Mesodermal cell (in vitro differentiated cells): ENCODE results near the gene TMEM171.

ENCODE experiments used
- H3K27ac ChIP-seq: 2 replicates; pipeline ENCODE4 v1.7.0; 2013; ENCODE audit warnings: mild to moderate bottlenecking, low read depth, low read length, moderate library complexity; ENCODE audit not compliant: severe bottlenecking
- H3K36me3 ChIP-seq: 2 replicates; pipeline ENCODE4 v1.7.1; 2013; ENCODE audit warnings: mild to moderate bottlenecking, low read length, moderate library complexity; ENCODE audit not compliant: control insufficient read depth, insufficient read depth
- H3K4me1 ChIP-seq: one replicate; pipeline ENCODE4 v1.7.1; 2013; ENCODE audit warnings: mild to moderate bottlenecking, low read length; ENCODE audit not compliant: insufficient read depth, control insufficient read depth, poor library complexity, severe bottlenecking
- H3K4me3 ChIP-seq: 2 replicates; pipeline ENCODE4 v1.7.0; 2013; ENCODE audit warnings: low read length, control low read depth, mild to moderate bottlenecking; ENCODE audit not compliant: insufficient read depth, poor library complexity, severe bottlenecking; ENCODE audit errors: extremely low read depth
- H3K9me3 ChIP-seq: 2 replicates; pipeline ENCODE4 v1.7.1; 2013; ENCODE audit warnings: mild to moderate bottlenecking, low read length, moderate library complexity; ENCODE audit not compliant: control insufficient read depth
- WGBS, 2 experiments: methylation state at CpG; one replicate each; pipeline ENCODE4 v1.1.5; 2013; ENCODE audit warnings: missing lambda C conversion rate in 2 of 2; ENCODE audit not compliant: insufficient coverage in 2 of 2; 5-methylcytosine and 5-hydroxymethylcytosine counted together

TMEM171 gene

DNA sequence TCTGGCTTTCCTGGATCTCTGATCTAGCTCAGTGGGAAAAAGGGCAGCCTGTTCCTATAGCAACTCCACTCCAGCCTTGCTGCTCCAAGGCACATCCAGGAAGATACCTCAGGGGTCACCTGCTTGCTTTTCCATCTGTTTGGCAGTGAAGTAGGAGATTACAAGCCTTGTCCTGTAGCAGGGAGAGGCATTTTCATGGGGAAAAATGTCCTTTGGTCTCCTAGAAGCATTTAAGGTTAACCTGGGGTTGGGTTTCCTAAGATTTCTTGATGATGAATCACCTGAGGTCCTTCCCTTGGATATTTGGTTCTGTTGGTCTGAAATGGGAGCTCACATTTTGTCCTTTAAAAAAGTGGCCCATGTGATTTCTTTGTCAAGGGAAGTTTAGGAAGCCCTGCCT lies 51.1 kb downstream of the TMEM171 start:
- Histone ChIP-seq H3K4me1 (no peaks in the 10 kb centered on the region), H3K36me3 (no peaks in the 10 kb centered on the region)

DNA sequence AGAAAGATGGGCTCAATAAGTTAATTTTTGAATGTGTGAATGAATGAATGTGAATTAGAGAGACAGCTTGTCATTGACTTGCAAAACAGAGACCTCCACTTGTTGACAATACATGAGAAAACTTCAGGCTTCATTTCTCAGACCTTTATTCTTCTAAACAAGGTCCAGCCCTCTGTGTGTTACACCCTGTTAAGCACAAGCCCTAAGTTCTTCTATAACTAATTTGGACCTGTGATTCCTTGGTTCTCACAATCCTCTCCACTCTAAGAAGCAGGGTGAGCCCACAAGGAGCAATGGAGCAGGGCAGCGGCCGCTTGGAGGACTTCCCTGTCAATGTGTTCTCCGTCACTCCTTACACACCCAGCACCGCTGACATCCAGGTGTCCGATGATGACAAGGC lies 52.6 kb downstream of the TMEM171 start, which contains the start of gene TMEM174:
TSS of gene TMEM174 (plus strand) at position 243 of the 400 bp plus-strand sequence. CDS start at position 294, 51 bp downstream.
- WGBS, 2 experiments: 94 to 100% methylated on average over 3 of the region's 5 CpGs
- peaks cover 6% of the 10 kb centered on the region for H3K9me3 ChIP-seq
- H3K36me3 ChIP-seq: no peaks in the 10 kb centered on the region

More for the DNA sequence above, 51.1 kb downstream of the TMEM171 start:
- no peak overlapping the region for H3K27ac ChIP-seq
- H3K9me3 ChIP-seq: peaks cover 6% of the 10 kb centered on the region
- H3K4me3 ChIP-seq: no peak overlapping the region

DNA sequence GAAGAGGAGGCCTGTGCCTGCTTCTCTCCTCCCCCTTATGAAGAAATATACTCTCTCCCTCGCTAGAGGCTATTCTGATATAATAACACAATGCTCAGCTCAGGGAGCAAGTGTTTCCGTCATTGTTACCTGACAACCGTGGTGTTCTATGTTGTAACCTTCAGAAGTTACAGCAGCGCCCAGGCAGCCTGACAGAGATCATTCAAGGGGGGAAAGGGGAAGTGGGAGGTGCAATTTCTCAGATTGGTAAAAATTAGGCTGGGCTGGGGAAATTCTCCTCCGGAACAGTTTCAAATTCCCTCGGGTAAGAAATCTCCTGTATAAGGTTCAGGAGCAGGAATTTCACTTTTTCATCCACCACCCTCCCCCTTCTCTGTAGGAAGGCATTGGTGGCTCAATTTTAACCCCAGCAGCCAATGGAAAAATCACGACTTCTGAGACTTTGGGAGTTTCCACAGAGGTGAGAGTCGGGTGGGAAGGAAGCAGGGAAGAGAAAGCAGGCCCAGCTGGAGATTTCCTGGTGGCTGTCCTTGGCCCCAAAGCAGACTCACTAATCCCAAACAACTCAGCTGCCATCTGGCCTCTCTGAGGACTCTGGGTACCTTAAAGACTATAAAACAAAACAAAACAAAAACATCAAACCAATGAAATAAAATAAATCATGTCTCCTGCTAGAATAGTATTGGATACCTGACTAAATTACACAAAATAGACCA lies 53.9 kb downstream of the TMEM171 start:
- 82 to 85% methylated on average over 5 to 6 of the region's 8 CpGs for WGBS, 2 experiments
- Histone ChIP-seq H3K4me3 (no peak overlapping the region), H3K9me3 (peaks cover 6% of the 10 kb centered on the region), H3K4me1 (no peaks in the 10 kb centered on the region), H3K27ac (no peak overlapping the region), H3K36me3 (no peaks in the 10 kb centered on the region)

More for the DNA sequence above, 52.6 kb downstream of the TMEM171 start, which contains the start of gene TMEM174:
- no peak within 1 kb of the TSS for H3K27ac ChIP-seq
- H3K4me3 ChIP-seq: no peak within 1 kb of the TSS
- H3K4me1 ChIP-seq: no peaks in the 10 kb centered on the region

DNA sequence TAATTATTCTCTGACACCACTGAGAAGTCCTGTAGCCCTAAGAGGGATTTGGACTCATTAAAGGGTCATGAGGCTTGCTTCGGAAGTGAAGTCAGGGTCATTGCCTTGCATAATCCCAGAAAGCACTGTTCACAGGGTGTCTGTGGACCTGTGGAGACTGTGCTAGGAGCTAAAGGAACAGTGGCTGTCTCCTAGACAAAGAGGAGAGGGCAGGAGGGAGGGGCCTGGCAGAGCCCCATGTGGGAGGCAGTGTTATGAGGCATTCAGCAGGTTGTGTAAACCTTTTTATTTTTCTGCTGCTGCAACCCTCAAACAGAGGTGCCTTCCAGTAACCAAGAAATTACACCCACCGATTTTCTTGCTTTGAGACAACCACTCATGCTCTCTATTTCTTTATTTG lies 55.9 kb downstream of the TMEM171 start:
- 83 to 87% methylated on average over 1 to 2 of the region's 2 CpGs for WGBS, 2 experiments
- Histone ChIP-seq H3K4me1 (no peaks in the 10 kb centered on the region), H3K27ac (no peak overlapping the region)

DNA sequence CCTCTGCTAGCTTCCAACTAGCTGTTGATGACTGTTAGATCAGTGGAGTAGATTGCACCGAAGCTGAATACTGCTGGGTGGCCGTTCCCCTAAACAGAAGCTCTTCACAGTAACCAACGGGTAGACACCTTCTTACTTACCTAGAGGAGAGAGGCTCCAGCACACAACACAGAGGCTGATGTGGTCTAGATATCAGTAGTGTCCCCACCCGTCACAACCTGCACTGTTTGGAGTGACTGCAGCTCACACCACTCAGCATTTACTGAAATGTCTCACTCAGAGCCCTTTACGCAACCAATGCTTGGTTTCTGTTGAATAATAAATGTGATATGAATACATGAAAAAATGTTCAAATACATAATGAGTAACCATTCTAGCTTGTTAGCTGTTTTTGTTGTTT lies 57.9 kb downstream of the TMEM171 start:
- Histone ChIP-seq H3K4me3 (no peak overlapping the region), H3K9me3 (no peaks in the 10 kb centered on the region), H3K36me3 (no peaks in the 10 kb centered on the region), H3K4me1 (no peaks in the 10 kb centered on the region), H3K27ac (no peak overlapping the region)
- WGBS, 2 experiments: 86% methylated on average over 1 of the region's 5 CpGs; no CpG with 5 or more reads in 1 of the 2 experiments

More for the DNA sequence above, 55.9 kb downstream of the TMEM171 start:
- Histone ChIP-seq H3K4me3 (no peak overlapping the region), H3K9me3 (no peaks in the 10 kb centered on the region), H3K36me3 (no peaks in the 10 kb centered on the region)

DNA sequence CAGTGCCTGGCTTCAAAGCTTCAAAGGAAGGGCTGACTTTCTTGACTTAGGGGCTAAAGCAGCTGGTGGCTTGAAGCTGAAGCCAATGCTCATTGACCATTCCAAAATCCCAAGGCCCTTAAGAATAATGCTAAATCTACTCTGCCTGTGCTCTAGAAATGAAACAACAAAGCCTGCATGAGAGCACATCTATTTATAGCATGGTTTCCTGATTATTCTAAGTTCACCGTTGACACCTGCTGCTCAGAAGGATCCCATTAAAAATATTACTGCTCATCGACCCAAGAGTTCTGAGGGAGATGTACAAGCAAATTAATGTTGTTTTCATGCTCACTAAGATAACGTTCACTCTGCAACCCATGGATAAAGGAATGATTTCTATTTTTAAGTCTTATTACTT lies 59.4 kb downstream of the TMEM171 start:
- peaks cover 8% of the 10 kb centered on the region for H3K9me3 ChIP-seq
- no peak overlapping the region for H3K4me3 ChIP-seq
- 100% methylated on average over 1 of the region's 3 CpGs; no CpG with 5 or more reads in 1 of the 2 experiments for WGBS, 2 experiments
- no peaks in the 10 kb centered on the region for H3K4me1 ChIP-seq
- H3K27ac ChIP-seq: no peak overlapping the region
- no peaks in the 10 kb centered on the region for H3K36me3 ChIP-seq

DNA sequence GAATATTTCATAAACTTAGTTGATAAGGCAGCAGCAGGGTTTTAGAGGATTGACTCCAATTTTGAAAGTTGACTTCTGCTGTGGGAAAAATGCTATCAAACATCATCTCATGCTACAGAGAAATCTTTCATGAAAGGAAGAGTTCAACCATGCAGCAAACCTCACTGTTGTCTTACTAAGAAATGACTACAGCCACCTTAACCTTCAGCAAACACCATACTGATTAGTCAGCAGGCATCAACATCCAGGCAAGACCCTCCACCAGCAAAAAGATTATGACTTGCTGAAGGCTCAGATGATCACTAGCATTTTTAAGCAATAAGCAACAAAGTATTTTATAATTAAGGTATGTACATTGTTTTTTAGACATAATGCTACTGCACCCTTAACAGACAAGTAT lies 60.2 kb downstream of the TMEM171 start:
- no peak overlapping the region for H3K27ac ChIP-seq
- peaks cover 16% of the 10 kb centered on the region for H3K9me3 ChIP-seq
- H3K4me3 ChIP-seq: no peak overlapping the region

More for the DNA sequence above, 60.2 kb downstream of the TMEM171 start:
- Histone ChIP-seq H3K4me1 (no peaks in the 10 kb centered on the region), H3K36me3 (no peaks in the 10 kb centered on the region)
